Ovary (tissue), 9 donors: ENCODE measurements around the gene GRID1. TPM values are rescaled to one million over a fixed set of nuclear protein-coding genes. Genes with fewer than 3 reads are reported as not detected.
"Not testable (repeated sequence)": the region's sequence is repeated elsewhere in the genome, so short reads cannot be mapped to it uniquely, and the experiment has no call there.

Experiments used
- DNase-seq, 5 donors: peaks; one replicate each; pipeline ENCODE4 v3.0.0-alpha.2; 2019 to 2020
- H3K27ac ChIP-seq, 2 donors: fragments of 200-600 bp; one replicate each; pipeline versions ENCODE4 v1.5.1 to v1.8.0; 2019 to 2022
- H3K27me3 ChIP-seq: fragments of 200-600 bp; one replicate; pipeline ENCODE4 v1.8.0; 2022
- H3K36me3 ChIP-seq: fragments of 200-600 bp; sonication (generic); one replicate; pipeline ENCODE4 v1.5.1; 2019
- H3K4me1 ChIP-seq: one replicate; pipeline ENCODE4 v1.8.1; 2013; ENCODE audit warnings: mild to moderate bottlenecking, moderate library complexity; ENCODE audit not compliant: insufficient read depth
- H3K4me3 ChIP-seq: fragments of 200-600 bp; sonication (generic); one replicate; pipeline ENCODE4 v1.5.1; 2017
- H3K9me3 ChIP-seq, 2 donors: fragments of 200-600 bp in 1 of 2; sonication (generic) in 1 of 2; one replicate each; pipeline versions ENCODE4 v1.5.1 to v1.8.1; 2013 to 2019; ENCODE audit warnings: mild to moderate bottlenecking in 1 of 2, moderate library complexity in 1 of 2
- CTCF ChIP-seq, 3 donors: fragments of 450-650 bp in 2 of 3; fragments of 200-600 bp in 1 of 3; IDR thresholded peaks; one replicate each; pipeline versions ENCODE4 v1.5.1 to v1.8.0; 2016 to 2022; ENCODE audit warnings: antibody characterized with exemption in 3 of 3, mild to moderate bottlenecking in 1 of 3
- EP300 ChIP-seq: sonication (generic); formaldehyde crosslinking; IDR thresholded peaks from one replicate; pipeline ENCODE4 v1.6.1; 2017; ENCODE audit warnings: antibody characterized with exemption
- POLR2A ChIP-seq: fragments of 450-650 bp; IDR thresholded peaks from one replicate; pipeline ENCODE4 v1.6.1; 2017; ENCODE audit warnings: antibody characterized with exemption, mild to moderate bottlenecking, moderate library complexity
- WGBS, 3 donors: extraction: QIAGEN DNeasy Blood & Tissue Kit in 1 of 3; methylation state at CpG; one replicate each; pipeline versions ENCODE4 v1.1.5 to v1.1.7; 2013 to 2017; 5-methylcytosine and 5-hydroxymethylcytosine counted together
- intact Hi-C, 4 donors: fragments of 100-400 bp; cut with DNase I; formaldehyde crosslinking; loops; one replicate each; pipeline versions ENCODE4 v1.11.0 to v1.15.1; 2022 to 2023
- polyA plus RNA-seq, 2 donors: library from polyadenylated mRNA; stranded (reverse); fragments of 200-250 nt in 1 of 2; fragments of 350-450 nt in 1 of 2; fragmentation: Illumina TruSeq in 1 of 2; extraction: RNeasy Lipid Tissue Mini Kit (QIAGEN cat#74804) in 1 of 2; gene quantifications; one replicate each; pipeline ENCODE4 v1.2.3, GENCODE V29; 2013 to 2014
- total RNA-seq, 7 donors: library from RNA; depleted of rRNA in 2 of 7; stranded (reverse); fragments of >200 nt in 2 of 7; fragmentation: NEBNext Ultra II Directional in 3 of 7; extraction: Animal tissue kit (Norgen Biotek cat#: 25700) in 3 of 7; gene quantifications; one replicate each; pipeline versions ENCODE4 v1.1.0 to v1.2.4, GENCODE V29; 2016 to 2023
- donor health status: DM: no; HTN: no; CAD: no; lungs with moderate emphysema.
- donor health status: DM: no; HTN: no; CAD: no.
- donor health status: Bipolar disorder and iron deficiency.
- donor health status: DM: yes; HTN: yes; CAD: no.
- donor health status: DM: no; HTN: no; CAD: no.
- donor health status: DM: yes; HTN: yes; CAD: no.

The GRID1 gene
- total and polyA plus RNA-seq, 9 donors, result 0.57 to 6.2 (median 1.8) TPM

GRCh38 chr10:85720931-85721590 lies 645.5 kb downstream of the GRID1 start:
- Histone ChIP-seq H3K4me3 (no peak overlapping the region), H3K27me3 (no peaks in the 10 kb centered on the region), H3K4me1 (no peaks in the 10 kb centered on the region), H3K27ac (no peak overlapping the region), H3K9me3 (no peaks in the 10 kb centered on the region), H3K36me3 (no peaks in the 10 kb centered on the region)
- TF ChIP-seq EP300 (no peak), POLR2A (no peak), CTCF (IDR thresholded peaks at IDR 0.05) (no peak)
- intact Hi-C loops, result no loop called here
- WGBS, 3 donors, result 69 to 87% (median 75%) methylated on average over 5 of the region's 5 CpGs
- no peak for DNase-seq

GRCh38 chr10:85719408-85719807 lies 647.2 kb downstream of the GRID1 start:
- TF ChIP-seq POLR2A (no peak), EP300 (no peak), CTCF (IDR thresholded peaks at IDR 0.05) (no peak)
- intact Hi-C loops, result no loop called here
- no peak for DNase-seq
- Histone ChIP-seq H3K27me3 (no peaks in the 10 kb centered on the region), H3K36me3 (no peaks in the 10 kb centered on the region), H3K4me1 (no peaks in the 10 kb centered on the region), H3K4me3 (no peak overlapping the region), H3K9me3 (no peaks in the 10 kb centered on the region), H3K27ac (no peak overlapping the region)
- 71 to 77% (median 76%) methylated on average over 3 of the region's 3 CpGs for WGBS, 3 donors

- Histone ChIP-seq H3K4me3 (no peak overlapping the region), H3K9me3 (no peaks in the 10 kb centered on the region), H3K36me3 (no peaks in the 10 kb centered on the region), H3K27ac (no peak overlapping the region), H3K4me1 (no peaks in the 10 kb centered on the region), H3K27me3 (no peaks in the 10 kb centered on the region)
- no peak for TF ChIP-seq POLR2A
- TF ChIP-seq EP300, result no peak
- no peak for TF ChIP-seq CTCF (IDR thresholded peaks at IDR 0.05)
- no peak for DNase-seq
- WGBS, 3 donors, result 73 to 88% (median 86%) methylated on average over 4 of the region's 4 CpGs
- intact Hi-C loops, result no loop called here
Observed at GRCh38 chr10:85713885-85714284, 652.7 kb downstream of the GRID1 start.

GRCh38 chr10:85702768-85703167 lies 663.8 kb downstream of the GRID1 start:
- H3K9me3 ChIP-seq, result no peaks in the 10 kb centered on the region
- H3K27me3 ChIP-seq, result no peaks in the 10 kb centered on the region
- no peaks in the 10 kb centered on the region for H3K36me3 ChIP-seq
- intact Hi-C loops, result no loop called here
- no peaks in the 10 kb centered on the region for H3K4me1 ChIP-seq
- 81 to 91% (median 89%) methylated on average over 2 of the region's 2 CpGs for WGBS, 3 donors
- no peak overlapping the region for H3K27ac ChIP-seq
- DNase-seq, result no peak
- no peak overlapping the region for H3K4me3 ChIP-seq
- TF ChIP-seq EP300, result no peak
- TF ChIP-seq POLR2A, result no peak
- TF ChIP-seq CTCF (IDR thresholded peaks at IDR 0.05), result no peak

GRCh38 chr10:85699066-85699465 lies 667.5 kb downstream of the GRID1 start:
- H3K9me3 ChIP-seq, H3K36me3 ChIP-seq, H3K27me3 ChIP-seq, H3K4me3 ChIP-seq, DNase-seq, intact Hi-C loops, H3K4me1 ChIP-seq, H3K27ac ChIP-seq: not testable (repeated sequence)
- 80 to 91% (median 88%) methylated on average over 4 of the region's 4 CpGs for WGBS, 3 donors
